Sigmoid colon (tissue), 7 donors: ENCODE results near the gene SBF2. TPM values are rescaled to one million over a fixed set of nuclear protein-coding genes. Genes with fewer than 3 reads are reported as not detected.

Source experiments
- DNase-seq: peaks from one replicate; pipeline ENCODE4 v3.0.0-alpha.2; 2019
- H3K27ac ChIP-seq, 4 donors: fragments of 200-600 bp; sonication (generic); one replicate each; pipeline ENCODE4 v1.5.1; 2016 to 2019; ENCODE audit warnings: mild to moderate bottlenecking in 1 of 4
- H3K27me3 ChIP-seq, 3 donors: fragments of 200-600 bp; sonication (generic); one replicate each; pipeline ENCODE4 v1.5.1; 2019; ENCODE audit warnings: mild to moderate bottlenecking in 1 of 3
- H3K36me3 ChIP-seq, 4 donors: fragments of 200-600 bp; sonication (generic); one replicate each; pipeline ENCODE4 v1.5.1; 2016 to 2019
- H3K4me1 ChIP-seq, 4 donors: fragments of 200-600 bp; sonication (generic); one replicate each; pipeline ENCODE4 v1.5.1; 2017 to 2019
- H3K4me3 ChIP-seq, 4 donors: fragments of 200-600 bp; sonication (generic); one replicate each; pipeline ENCODE4 v1.5.1; 2017 to 2019; ENCODE audit warnings: mild to moderate bottlenecking in 2 of 4, moderate library complexity in 1 of 4
- H3K9me3 ChIP-seq, 4 donors: fragments of 200-600 bp in 3 of 4; sonication (generic) in 3 of 4; one replicate each; pipeline versions ENCODE4 v1.5.1 to v1.6.1; 2013 to 2019
- CTCF ChIP-seq, 4 experiments: fragments of 450-650 bp in 3 of 4; fragments of 200-600 bp in 1 of 4; IDR thresholded peaks; one replicate each; pipeline ENCODE4 v1.5.1; 2016 to 2019; ENCODE audit warnings: antibody characterized with exemption in 4 of 4, mild to moderate bottlenecking in 3 of 4, moderate library complexity in 2 of 4
- EP300 ChIP-seq, 4 donors: sonication (generic); formaldehyde crosslinking; IDR thresholded peaks; one replicate each; pipeline ENCODE4 v1.6.1; 2017; ENCODE audit warnings: antibody characterized with exemption in 4 of 4
- POLR2A ChIP-seq, 2 donors: fragments of 450-650 bp; IDR thresholded peaks; one replicate each; pipeline ENCODE4 v1.6.1; 2016; ENCODE audit warnings: antibody characterized with exemption in 2 of 2, mild to moderate bottlenecking in 2 of 2, moderate library complexity in 2 of 2
- POLR2AphosphoS5 ChIP-seq, 4 donors: sonication (generic); formaldehyde crosslinking; IDR thresholded peaks; one replicate each; pipeline ENCODE4 v1.6.1; 2017; ENCODE audit warnings: antibody characterized with exemption in 4 of 4
- WGBS, 2 donors: extraction: QIAGEN DNeasy Blood & Tissue Kit; methylation state at CpG; one replicate each; pipeline ENCODE4 v1.1.7; 2013; 5-methylcytosine and 5-hydroxymethylcytosine counted together
- intact Hi-C: fragments of 100-400 bp; cut with DNase I; formaldehyde crosslinking; loops from one replicate; pipeline ENCODE4 v1.15.1; 2023
- polyA plus RNA-seq, 3 donors: library from polyadenylated mRNA; stranded (reverse); fragments of 200-250 nt; gene quantifications; one replicate each; pipeline ENCODE4 v1.2.3, GENCODE V29; 2013
- total RNA-seq, 4 donors: library from RNA; depleted of rRNA; stranded (reverse); fragments of >200 nt; gene quantifications; one replicate each; pipeline ENCODE4 v1.1.0, GENCODE V29; 2016
- donor health status: healthy with polysubstance abuse.
- donor health status: Bipolar disorder and iron deficiency.
- donor health status: healthy.

SBF2 gene
- total and polyA plus RNA-seq, 7 donors: 9.5 to 67.5 (median 47.1) TPM

GRCh38 chr11:9982127-9982795, 311.8 kb downstream of the SBF2 start:
- H3K4me1 ChIP-seq: no peaks in the 10 kb centered on the region

GRCh38 chr11:9980931-9981330, 313.1 kb downstream of the SBF2 start:
- H3K36me3 ChIP-seq: no peaks in the 10 kb centered on the region
- H3K9me3 ChIP-seq: no peaks in the 10 kb centered on the region
- no peaks in the 10 kb centered on the region for H3K4me1 ChIP-seq
- no peak overlapping the region for H3K27ac ChIP-seq
- TF ChIP-seq POLR2AphosphoS5 (IDR thresholded peaks at IDR 0.05): no peak
- no peak for TF ChIP-seq EP300 (IDR thresholded peaks at IDR 0.05)
- TF ChIP-seq POLR2A (IDR thresholded peaks at IDR 0.05): no peak
- TF ChIP-seq CTCF (IDR thresholded peaks at IDR 0.05): no peak
- 91 to 95% methylated on average over 1 of the region's 1 CpG for WGBS, 2 donors
- DNase-seq: no peak
- H3K27me3 ChIP-seq: no peaks in the 10 kb centered on the region
- intact Hi-C loops: loop anchor here (10.0 kb wide), 1 partner anchor 214 kb away; no protein-coding TSS in a partner anchor
- H3K4me3 ChIP-seq: no peak overlapping the region

More at GRCh38 chr11:9982127-9982795, 311.8 kb downstream of the SBF2 start:
- intact Hi-C loops: loop anchor here (10.0 kb wide), 1 partner anchor 213 kb away; no protein-coding TSS in a partner anchor
- DNase-seq: no peak
- Histone ChIP-seq H3K36me3 (no peaks in the 10 kb centered on the region), H3K27me3 (no peaks in the 10 kb centered on the region), H3K27ac (no peak overlapping the region), H3K4me3 (no peak overlapping the region), H3K9me3 (no peaks in the 10 kb centered on the region)
- TF ChIP-seq EP300 (IDR thresholded peaks at IDR 0.05): no peak
- no peak for TF ChIP-seq POLR2AphosphoS5 (IDR thresholded peaks at IDR 0.05)
- TF ChIP-seq CTCF (IDR thresholded peaks at IDR 0.05): no peak
- no peak for TF ChIP-seq POLR2A (IDR thresholded peaks at IDR 0.05)
- WGBS, 2 donors: 84 to 93% methylated on average over 6 of the region's 6 CpGs

GRCh38 chr11:9977554-9977953, 316.5 kb downstream of the SBF2 start:
- Histone ChIP-seq H3K4me1 (peaks cover 0 to 5% (median 1%) of the 10 kb centered on the region in 4 donors), H3K9me3 (no peaks in the 10 kb centered on the region), H3K36me3 (no peaks in the 10 kb centered on the region), H3K27me3 (no peaks in the 10 kb centered on the region), H3K4me3 (no peak overlapping the region), H3K27ac (no peak overlapping the region)
- DNase-seq: no peak
- intact Hi-C loops: loop anchor here (10.0 kb wide), 2 partner anchors 113 to 363 kb away; no protein-coding TSS in a partner anchor
- 87 to 98% methylated on average over 1 of the region's 1 CpG for WGBS, 2 donors
- TF ChIP-seq POLR2AphosphoS5 (IDR thresholded peaks at IDR 0.05): no peak

- no peaks in the 10 kb centered on the region for H3K27me3 ChIP-seq
- no peaks in the 10 kb centered on the region for H3K36me3 ChIP-seq
- H3K4me3 ChIP-seq: no peak overlapping the region
- WGBS, 2 donors: 98% methylated on average over 8 of the region's 8 CpGs
- DNase-seq: no peak
- intact Hi-C loops: loop anchor here (5.0 to 10.0 kb wide), 3 partner anchors 110 to 360 kb away; partner anchors contain the start of gene ADM
- H3K4me1 ChIP-seq: peaks cover 0 to 5% (median 2%) of the 10 kb centered on the region in 4 donors
- no peaks in the 10 kb centered on the region for H3K9me3 ChIP-seq
- H3K27ac ChIP-seq: no peak overlapping the region
- TF ChIP-seq POLR2A (IDR thresholded peaks at IDR 0.05) (no peak), EP300 (IDR thresholded peaks at IDR 0.05) (no peak), CTCF (IDR thresholded peaks at IDR 0.05) (no peak), POLR2AphosphoS5 (IDR thresholded peaks at IDR 0.05) (no peak)
Observed at GRCh38 chr11:9974375-9974774, 319.6 kb downstream of the SBF2 start.

GRCh38 chr11:9973921-9974320, 320.1 kb downstream of the SBF2 start:
- intact Hi-C loops: loop anchor here (1.0 to 10.0 kb wide), 4 partner anchors 109 to 359 kb away; partner anchors contain the start of gene ADM

More at GRCh38 chr11:9973921-9974320, 320.1 kb downstream of the SBF2 start:
- no peaks in the 10 kb centered on the region for H3K27me3 ChIP-seq
- no peak overlapping the region for H3K4me3 ChIP-seq
- H3K4me1 ChIP-seq: peaks cover 0 to 5% (median 2%) of the 10 kb centered on the region in 4 donors
- no peak overlapping the region for H3K27ac ChIP-seq
- H3K36me3 ChIP-seq: no peaks in the 10 kb centered on the region
- DNase-seq: no peak
- no peaks in the 10 kb centered on the region for H3K9me3 ChIP-seq
- 87% methylated on average over 3 of the region's 3 CpGs for WGBS, 2 donors
- TF ChIP-seq POLR2AphosphoS5 (IDR thresholded peaks at IDR 0.05) (no peak), EP300 (IDR thresholded peaks at IDR 0.05) (no peak), CTCF (IDR thresholded peaks at IDR 0.05) (no peak), POLR2A (IDR thresholded peaks at IDR 0.05) (no peak)
